ENCODE data around the gene GRID1.

GRCh38 chr10:86415116-86415515 lies 48.5 kb upstream of the GRID1 start:
- no peak for TF ChIP-seq CTCF (IDR thresholded peaks at IDR 0.05)
- no peak for TF ChIP-seq POLR2AphosphoS5 (IDR thresholded peaks at IDR 0.05)
- TF ChIP-seq POLR2A (IDR thresholded peaks at IDR 0.05) = no peak

Data from breast epithelium (tissue), 3 donors.